ENCODE data around the gene CD99.

- no peak for TF ChIP-seq EZH2phosphoT487 (IDR thresholded peaks at IDR 0.05; ENCODE audit: insufficient read depth, low read depth)
- no peak for TF ChIP-seq EZH2 (IDR thresholded peaks at IDR 0.05; ENCODE audit: insufficient read depth, poor library complexity, severe bottlenecking)
Observed at GRCh38 chrX:2677764-2678163, 13.3 kb upstream of the CD99 start.

Data from GM23248 (cell line).